ENCODE results near the gene FBRS.
A peak's percentile ranks its signal among the peaks of the same experiment; 100 is the strongest.

The FBRS gene

GRCh38 chr16:30665155-30665829, 7.1 kb downstream of the FBRS start:
- no peak overlapping the region for H3K27ac ChIP-seq
- no peaks in the 10 kb centered on the region for H3K9me3 ChIP-seq (ENCODE audit: severe bottlenecking)
- no peak for DNase-seq
- H3K4me3 ChIP-seq (ENCODE audit: low read depth, low read length) = no peak overlapping the region
- no peaks in the 10 kb centered on the region for H3K27me3 ChIP-seq (ENCODE audit: insufficient read depth, low read depth, severe bottlenecking)
- peaks cover 86% of the 10 kb centered on the region for H3K36me3 ChIP-seq
- peak; percentile 11; the same call in 1 of the 2 replicates for TF ChIP-seq CTCF (IDR thresholded peaks at IDR 0.05; ENCODE audit: low read depth, low read length)

- no peak for TF ChIP-seq CTCF (IDR thresholded peaks at IDR 0.05; ENCODE audit: low read depth, low read length)
These were observed 7.6 kb downstream of the FBRS start for GRCh38 chr16:30665830-30666190.

GRCh38 chr16:30666681-30667080, 8.4 kb downstream of the FBRS start:
- Histone ChIP-seq H3K27ac (no peak overlapping the region), H3K36me3 (peaks cover 74% of the 10 kb centered on the region)

More at GRCh38 chr16:30665830-30666190, 7.6 kb downstream of the FBRS start:
- Histone ChIP-seq H3K4me3 (ENCODE audit: low read depth, low read length) (no peak overlapping the region), H3K9me3 (ENCODE audit: severe bottlenecking) (no peaks in the 10 kb centered on the region), H3K36me3 (peaks cover 81% of the 10 kb centered on the region), H3K27me3 (ENCODE audit: insufficient read depth, low read depth, severe bottlenecking) (no peaks in the 10 kb centered on the region), H3K27ac (no peak overlapping the region)
- no peak for DNase-seq

GRCh38 chr16:30667361-30667905, 9.2 kb downstream of the FBRS start:
- no peaks in the 10 kb centered on the region for H3K27me3 ChIP-seq (ENCODE audit: insufficient read depth, low read depth, severe bottlenecking)
- peaks cover 67% of the 10 kb centered on the region for H3K36me3 ChIP-seq
- no peak for TF ChIP-seq CTCF (IDR thresholded peaks at IDR 0.05; ENCODE audit: low read depth, low read length)

More at GRCh38 chr16:30666681-30667080, 8.4 kb downstream of the FBRS start:
- no peak for DNase-seq
- TF ChIP-seq CTCF (IDR thresholded peaks at IDR 0.05; ENCODE audit: low read depth, low read length) = no peak
- Histone ChIP-seq H3K27me3 (ENCODE audit: insufficient read depth, low read depth, severe bottlenecking) (no peaks in the 10 kb centered on the region), H3K4me3 (ENCODE audit: low read depth, low read length) (no peak overlapping the region), H3K9me3 (ENCODE audit: severe bottlenecking) (no peaks in the 10 kb centered on the region)

GRCh38 chr16:30668393-30668792, 10.2 kb downstream of the FBRS start:
- DNase-seq = no peak
- peaks cover 57% of the 10 kb centered on the region for H3K36me3 ChIP-seq
- TF ChIP-seq CTCF (IDR thresholded peaks at IDR 0.05; ENCODE audit: low read depth, low read length) = no peak
- H3K9me3 ChIP-seq (ENCODE audit: severe bottlenecking) = no peaks in the 10 kb centered on the region
- H3K27ac ChIP-seq = no peak overlapping the region
- H3K27me3 ChIP-seq (ENCODE audit: insufficient read depth, low read depth, severe bottlenecking) = no peaks in the 10 kb centered on the region
- H3K4me3 ChIP-seq (ENCODE audit: low read depth, low read length) = no peak overlapping the region

More at GRCh38 chr16:30667361-30667905, 9.2 kb downstream of the FBRS start:
- H3K4me3 ChIP-seq (ENCODE audit: low read depth, low read length) = no peak overlapping the region
- no peak overlapping the region for H3K27ac ChIP-seq
- H3K9me3 ChIP-seq (ENCODE audit: severe bottlenecking) = no peaks in the 10 kb centered on the region
- no peak for DNase-seq
